Tibial nerve (tissue), 3 donors: Measurements from ENCODE around the gene ADGRG7.

ENCODE experiments used
- POLR2A ChIP-seq, 2 donors: fragments of 450-650 bp; IDR thresholded peaks; one replicate each; pipeline ENCODE4 v1.6.1; 2017; ENCODE audit warnings: antibody characterized with exemption in 2 of 2, mild to moderate bottlenecking in 2 of 2, moderate library complexity in 2 of 2
- TF ChIP-seq, protein P1 (sequence below), 5 experiments: fragments of 200-600 bp in 3 of 5; fragments of 450-650 bp in 2 of 5; sonication (generic) in 3 of 5; IDR thresholded peaks; one replicate each; pipeline ENCODE4 v1.5.1; 2016 to 2019; ENCODE audit warnings: antibody characterized with exemption in 5 of 5, mild to moderate bottlenecking in 3 of 5, moderate library complexity in 2 of 5

DNA sequence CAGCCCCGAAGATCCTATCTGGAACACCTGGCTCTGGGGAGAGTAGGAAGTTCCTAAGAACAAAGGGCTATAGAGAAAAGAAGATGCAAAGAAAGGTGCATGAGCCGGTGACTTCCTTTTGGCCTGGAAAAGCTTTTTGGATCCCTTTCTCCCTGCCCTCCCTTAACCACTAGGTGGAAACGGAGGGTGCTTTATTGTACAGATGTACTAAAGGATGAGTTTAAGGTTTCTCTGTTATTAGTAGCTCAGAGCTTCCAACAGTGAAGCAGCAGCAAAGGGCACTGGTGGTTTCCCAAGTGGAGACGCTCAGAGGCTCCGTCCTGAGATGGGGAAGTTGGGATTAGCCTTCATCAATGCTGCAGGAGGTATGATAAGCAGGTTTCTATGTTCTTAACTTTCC lies 5.9 kb upstream of the ADGRG7 start:
- TF ChIP-seq, protein P1, sequence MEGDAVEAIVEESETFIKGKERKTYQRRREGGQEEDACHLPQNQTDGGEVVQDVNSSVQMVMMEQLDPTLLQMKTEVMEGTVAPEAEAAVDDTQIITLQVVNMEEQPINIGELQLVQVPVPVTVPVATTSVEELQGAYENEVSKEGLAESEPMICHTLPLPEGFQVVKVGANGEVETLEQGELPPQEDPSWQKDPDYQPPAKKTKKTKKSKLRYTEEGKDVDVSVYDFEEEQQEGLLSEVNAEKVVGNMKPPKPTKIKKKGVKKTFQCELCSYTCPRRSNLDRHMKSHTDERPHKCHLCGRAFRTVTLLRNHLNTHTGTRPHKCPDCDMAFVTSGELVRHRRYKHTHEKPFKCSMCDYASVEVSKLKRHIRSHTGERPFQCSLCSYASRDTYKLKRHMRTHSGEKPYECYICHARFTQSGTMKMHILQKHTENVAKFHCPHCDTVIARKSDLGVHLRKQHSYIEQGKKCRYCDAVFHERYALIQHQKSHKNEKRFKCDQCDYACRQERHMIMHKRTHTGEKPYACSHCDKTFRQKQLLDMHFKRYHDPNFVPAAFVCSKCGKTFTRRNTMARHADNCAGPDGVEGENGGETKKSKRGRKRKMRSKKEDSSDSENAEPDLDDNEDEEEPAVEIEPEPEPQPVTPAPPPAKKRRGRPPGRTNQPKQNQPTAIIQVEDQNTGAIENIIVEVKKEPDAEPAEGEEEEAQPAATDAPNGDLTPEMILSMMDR (IDR thresholded peaks at IDR 0.05) = peak in 1 of 5 experiments; percentile 20
- no peak for TF ChIP-seq POLR2A (IDR thresholded peaks at IDR 0.05)
